DND-41 (cell line): ENCODE measurements around the gene TEC.

Source experiments
- ATAC-seq: fragments of 200-7000 bp; cut with Tn5 transposase; 3 replicates; pipeline ENCODE4 v1.9.1; 2021; ENCODE audit warnings: low read depth; ENCODE audit not compliant: insufficient read depth
- DNase-seq: peaks from one replicate; pipeline ENCODE4 v3.0.0-alpha.2; 2020
- H2AFZ ChIP-seq: 2 replicates; pipeline ENCODE4 v1.6.0; 2012; ENCODE audit warnings: low read depth, low read length
- H3K27ac ChIP-seq: 2 replicates; pipeline ENCODE4 v1.5.1; 2012; ENCODE audit warnings: low read length, inconsistent platforms
- H3K27me3 ChIP-seq: fragments of 200-600 bp; sonication (generic); 2 replicates; pipeline ENCODE4 v1.6.0; 2012; ENCODE audit warnings: low read length, mild to moderate bottlenecking, inconsistent platforms; ENCODE audit not compliant: insufficient read depth, poor library complexity
- H3K36me3 ChIP-seq: 2 replicates; pipeline ENCODE4 v1.5.1; 2012; ENCODE audit warnings: low read length, inconsistent platforms; ENCODE audit not compliant: insufficient read depth
- H3K4me1 ChIP-seq: 2 replicates; pipeline ENCODE4 v1.5.1; 2012; ENCODE audit warnings: mild to moderate bottlenecking, low read length; ENCODE audit not compliant: insufficient read depth
- H3K4me2 ChIP-seq: 2 replicates; pipeline ENCODE4 v1.6.0; 2012; ENCODE audit warnings: mild to moderate bottlenecking, moderate library complexity, low read length, inconsistent platforms; ENCODE audit not compliant: insufficient read depth
- H3K4me3 ChIP-seq, 2 experiments: fragments of 200-600 bp in 1 of 2; shearing (Covaris generic) in 1 of 2; 2 replicates each; pipeline ENCODE4 v1.5.1; 2012 to 2016; ENCODE audit warnings: inconsistent platforms in 2 of 2, low read length in 2 of 2, mild to moderate bottlenecking in 2 of 2, low read depth in 1 of 2, moderate library complexity in 1 of 2
- H3K79me2 ChIP-seq: 2 replicates; pipeline ENCODE4 v1.6.0; 2012; ENCODE audit warnings: low read length, inconsistent platforms; ENCODE audit not compliant: insufficient read depth
- H3K9ac ChIP-seq: 2 replicates; pipeline ENCODE4 v1.6.0; 2012; ENCODE audit warnings: low read depth, mild to moderate bottlenecking, inconsistent platforms, low read length, moderate library complexity
- H3K9me3 ChIP-seq: 2 replicates; pipeline ENCODE4 v1.5.1; 2012; ENCODE audit warnings: low read length, moderate library complexity, mild to moderate bottlenecking, inconsistent platforms; ENCODE audit not compliant: insufficient read depth, severe bottlenecking
- H4K20me1 ChIP-seq: 2 replicates; pipeline ENCODE4 v1.6.0; 2012; ENCODE audit warnings: low read length; ENCODE audit not compliant: insufficient read depth
- EZH2 ChIP-seq: IDR thresholded peaks from 3 replicates; pipeline ENCODE4 v1.6.1; 2012; ENCODE audit warnings: borderline replicate concordance, low read depth, mild to moderate bottlenecking, moderate library complexity, low read length, inconsistent platforms; ENCODE audit not compliant: severe bottlenecking
- TF ChIP-seq, protein P1 (sequence below): IDR thresholded peaks from 2 replicates; pipeline ENCODE4 v1.5.1; 2012; ENCODE audit warnings: borderline replicate concordance, low read length, moderate library complexity, mild to moderate bottlenecking; ENCODE audit not compliant: poor library complexity, severe bottlenecking; ENCODE audit errors: extremely low read depth

The TEC gene

DNA sequence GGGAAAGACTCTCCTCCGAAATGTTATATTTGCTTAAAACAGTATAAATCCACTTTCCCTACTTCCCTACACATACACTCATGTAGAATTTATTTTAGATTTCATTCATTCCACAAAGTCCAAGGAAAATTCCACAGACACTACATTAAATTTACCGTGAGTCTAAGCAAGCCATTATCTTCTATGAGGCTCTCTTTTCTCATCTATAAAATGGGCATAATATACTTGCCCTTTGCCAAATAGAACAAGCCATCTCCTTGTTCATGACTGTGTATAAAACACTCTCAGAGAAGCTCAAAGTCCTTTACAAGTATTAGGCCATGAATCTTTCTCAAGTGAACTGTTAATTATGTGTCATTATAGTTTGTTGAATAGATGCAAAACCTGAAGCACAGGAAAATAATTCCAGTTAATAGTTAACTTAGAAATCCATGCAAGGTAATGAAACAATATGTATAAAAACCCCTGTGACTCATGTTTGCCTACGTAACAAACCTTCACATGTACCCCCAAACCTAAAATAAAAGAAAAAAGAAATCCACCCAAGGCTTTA, 10.7 kb downstream of the TEC start:
- ATAC-seq (no peak), DNase-seq (no peak)
- H3K9ac ChIP-seq, result no peak overlapping the region
- no peak overlapping the region for H3K27ac ChIP-seq
- no peak overlapping the region for H2AFZ ChIP-seq
- H4K20me1 ChIP-seq, result no peaks in the 10 kb centered on the region
- H3K4me2 ChIP-seq, result no peak overlapping the region
- H3K79me2 ChIP-seq, result no peaks in the 10 kb centered on the region
- H3K9me3 ChIP-seq, result no peaks in the 10 kb centered on the region
- no peaks in the 10 kb centered on the region for H3K27me3 ChIP-seq
- no peaks in the 10 kb centered on the region for H3K4me1 ChIP-seq
- no peak overlapping the region for H3K4me3 ChIP-seq
- TF ChIP-seq, protein P1, sequence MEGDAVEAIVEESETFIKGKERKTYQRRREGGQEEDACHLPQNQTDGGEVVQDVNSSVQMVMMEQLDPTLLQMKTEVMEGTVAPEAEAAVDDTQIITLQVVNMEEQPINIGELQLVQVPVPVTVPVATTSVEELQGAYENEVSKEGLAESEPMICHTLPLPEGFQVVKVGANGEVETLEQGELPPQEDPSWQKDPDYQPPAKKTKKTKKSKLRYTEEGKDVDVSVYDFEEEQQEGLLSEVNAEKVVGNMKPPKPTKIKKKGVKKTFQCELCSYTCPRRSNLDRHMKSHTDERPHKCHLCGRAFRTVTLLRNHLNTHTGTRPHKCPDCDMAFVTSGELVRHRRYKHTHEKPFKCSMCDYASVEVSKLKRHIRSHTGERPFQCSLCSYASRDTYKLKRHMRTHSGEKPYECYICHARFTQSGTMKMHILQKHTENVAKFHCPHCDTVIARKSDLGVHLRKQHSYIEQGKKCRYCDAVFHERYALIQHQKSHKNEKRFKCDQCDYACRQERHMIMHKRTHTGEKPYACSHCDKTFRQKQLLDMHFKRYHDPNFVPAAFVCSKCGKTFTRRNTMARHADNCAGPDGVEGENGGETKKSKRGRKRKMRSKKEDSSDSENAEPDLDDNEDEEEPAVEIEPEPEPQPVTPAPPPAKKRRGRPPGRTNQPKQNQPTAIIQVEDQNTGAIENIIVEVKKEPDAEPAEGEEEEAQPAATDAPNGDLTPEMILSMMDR, result no peak
- TF ChIP-seq EZH2, result no peak
- H3K36me3 ChIP-seq, result no peaks in the 10 kb centered on the region

DNA sequence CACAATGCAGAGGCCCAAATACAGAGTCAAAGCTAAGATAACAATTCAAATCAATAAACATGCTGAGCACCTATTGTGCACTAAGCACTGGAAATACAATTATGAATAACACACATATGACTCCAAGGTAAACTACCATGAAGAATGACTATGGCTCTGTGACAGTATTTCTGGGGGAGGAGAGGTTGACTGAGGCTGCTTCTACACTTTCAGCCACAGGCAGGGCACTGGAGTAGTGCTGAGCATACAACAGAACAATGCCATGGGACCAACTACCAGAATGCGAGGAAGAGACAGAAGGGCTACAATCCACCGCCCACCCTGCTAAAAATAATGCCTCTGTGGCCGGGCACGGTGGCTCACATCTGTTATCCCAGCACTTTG, 13.7 kb downstream of the TEC start:
- H4K20me1 ChIP-seq, result no peaks in the 10 kb centered on the region
- DNase-seq (no peak), ATAC-seq (no peak)
- no peak for TF ChIP-seq EZH2
- TF ChIP-seq, protein P1, result no peak
- no peaks in the 10 kb centered on the region for H3K27me3 ChIP-seq
- no peaks in the 10 kb centered on the region for H3K9me3 ChIP-seq
- no peak overlapping the region for H3K4me3 ChIP-seq
- H3K4me1 ChIP-seq, result no peaks in the 10 kb centered on the region
- H2AFZ ChIP-seq, result no peak overlapping the region
- no peaks in the 10 kb centered on the region for H3K36me3 ChIP-seq
- H3K4me2 ChIP-seq, result no peak overlapping the region
- no peak overlapping the region for H3K9ac ChIP-seq
- H3K27ac ChIP-seq, result no peak overlapping the region
- H3K79me2 ChIP-seq, result no peaks in the 10 kb centered on the region

DNA sequence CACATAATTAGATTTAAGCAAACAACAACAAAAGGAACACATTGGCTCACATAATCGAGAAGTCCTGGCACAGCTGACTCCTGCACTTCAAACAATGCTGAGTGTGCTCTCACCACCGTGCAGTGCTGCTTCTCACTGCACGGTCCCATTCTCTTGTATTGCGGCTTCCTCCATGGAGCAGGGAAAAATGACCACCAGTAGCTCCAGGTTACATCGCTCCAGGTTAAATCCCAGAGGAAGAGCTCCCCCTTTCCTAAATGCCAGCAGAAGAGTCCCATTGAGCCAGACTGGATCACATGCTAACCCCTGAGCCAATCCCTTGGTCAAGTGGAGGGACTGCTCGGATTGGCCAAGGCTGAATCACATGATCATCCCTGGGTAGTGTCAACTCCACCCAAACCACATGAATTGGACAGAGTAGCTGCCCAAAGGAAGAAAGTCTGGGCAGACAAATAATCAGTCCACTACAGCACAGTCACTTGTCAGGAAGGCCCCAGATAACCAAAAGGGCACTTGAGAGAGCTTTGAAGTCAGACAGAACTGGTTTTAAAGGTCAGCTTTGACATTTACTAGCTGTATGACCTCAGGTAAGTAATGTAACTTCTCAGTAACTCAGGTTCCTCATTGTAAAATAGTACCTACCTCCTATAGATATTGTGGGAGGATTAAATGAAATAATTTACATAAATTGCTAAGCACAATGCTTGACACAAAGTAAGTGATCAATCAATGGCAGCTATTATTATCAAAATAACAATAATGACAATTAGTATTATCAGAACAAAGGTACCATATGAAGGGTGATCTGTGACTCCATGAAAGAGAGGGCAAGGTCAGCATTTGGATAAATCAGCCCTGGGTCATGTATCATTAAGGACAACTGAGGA, 14.3 kb downstream of the TEC start:
- Histone ChIP-seq H2AFZ (no peak overlapping the region), H3K4me2 (no peak overlapping the region), H3K9me3 (no peaks in the 10 kb centered on the region), H3K27me3 (no peaks in the 10 kb centered on the region), H3K4me3 (no peak overlapping the region), H3K36me3 (no peaks in the 10 kb centered on the region), H3K27ac (no peak overlapping the region), H3K9ac (no peak overlapping the region), H3K79me2 (no peaks in the 10 kb centered on the region), H3K4me1 (no peaks in the 10 kb centered on the region), H4K20me1 (no peaks in the 10 kb centered on the region)
- no peak for DNase-seq
- TF ChIP-seq, protein P1, result no peak
- no peak for TF ChIP-seq EZH2
- ATAC-seq, result no peak
